Peyer's patch (tissue), 4 donors: ENCODE measurements around the gene MUC3A.
"Not testable (repeated sequence)": the region's sequence is repeated elsewhere in the genome, so short reads cannot be mapped to it uniquely, and the experiment has no call there.

Source experiments
- POLR2A ChIP-seq, 2 donors: fragments of 450-650 bp; IDR thresholded peaks; one replicate each; pipeline ENCODE4 v1.5.1; 2017; ENCODE audit warnings: antibody characterized with exemption in 2 of 2, mild to moderate bottlenecking in 2 of 2, moderate library complexity in 2 of 2
- TF ChIP-seq, protein P1 (sequence below), 6 experiments: fragments of 450-650 bp in 4 of 6; fragments of 200-600 bp in 2 of 6; sonication (generic) in 1 of 6; IDR thresholded peaks; one replicate each; pipeline ENCODE4 v1.5.1; 2017 to 2019; ENCODE audit warnings: antibody characterized with exemption in 6 of 6, mild to moderate bottlenecking in 3 of 6, moderate library complexity in 1 of 6

DNA sequence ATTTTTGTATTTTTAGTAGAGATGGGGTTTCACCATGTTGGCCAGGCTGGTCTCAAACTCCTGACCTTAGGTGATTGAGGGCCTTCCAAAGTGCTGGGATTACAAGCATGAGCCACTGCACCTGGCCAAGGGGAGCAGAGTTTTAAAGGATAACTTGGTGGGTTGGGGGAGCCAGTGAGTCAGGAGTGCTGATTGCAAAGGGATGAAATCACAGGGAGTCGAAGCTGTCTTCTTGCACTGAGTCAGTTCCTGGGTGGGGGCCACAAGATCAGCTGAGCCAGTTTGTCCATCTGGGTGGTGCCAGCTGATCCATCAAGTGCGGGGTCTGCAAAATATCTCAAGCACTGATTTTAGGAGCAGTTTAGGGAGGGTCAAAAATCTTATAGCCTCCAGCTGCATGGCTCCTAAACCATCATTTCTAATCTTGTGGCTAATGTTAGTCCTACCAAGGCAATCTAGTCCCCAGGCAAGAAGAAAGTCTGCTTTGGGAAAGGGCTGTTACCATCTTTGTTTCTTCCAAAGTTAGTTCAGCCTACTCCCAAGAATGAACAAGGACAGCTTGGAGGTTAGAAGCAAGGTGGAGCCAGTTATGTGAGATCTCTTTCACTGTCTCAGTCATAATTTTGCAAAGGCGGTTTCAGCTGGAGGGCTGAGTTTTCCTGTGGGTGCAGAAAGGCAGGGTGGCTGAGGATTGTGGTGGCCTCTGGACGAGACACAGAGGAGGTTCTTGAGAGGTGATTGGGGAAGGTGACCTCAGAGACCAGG lies 35.9 kb downstream of the MUC3A start:
- TF ChIP-seq, protein P1, sequence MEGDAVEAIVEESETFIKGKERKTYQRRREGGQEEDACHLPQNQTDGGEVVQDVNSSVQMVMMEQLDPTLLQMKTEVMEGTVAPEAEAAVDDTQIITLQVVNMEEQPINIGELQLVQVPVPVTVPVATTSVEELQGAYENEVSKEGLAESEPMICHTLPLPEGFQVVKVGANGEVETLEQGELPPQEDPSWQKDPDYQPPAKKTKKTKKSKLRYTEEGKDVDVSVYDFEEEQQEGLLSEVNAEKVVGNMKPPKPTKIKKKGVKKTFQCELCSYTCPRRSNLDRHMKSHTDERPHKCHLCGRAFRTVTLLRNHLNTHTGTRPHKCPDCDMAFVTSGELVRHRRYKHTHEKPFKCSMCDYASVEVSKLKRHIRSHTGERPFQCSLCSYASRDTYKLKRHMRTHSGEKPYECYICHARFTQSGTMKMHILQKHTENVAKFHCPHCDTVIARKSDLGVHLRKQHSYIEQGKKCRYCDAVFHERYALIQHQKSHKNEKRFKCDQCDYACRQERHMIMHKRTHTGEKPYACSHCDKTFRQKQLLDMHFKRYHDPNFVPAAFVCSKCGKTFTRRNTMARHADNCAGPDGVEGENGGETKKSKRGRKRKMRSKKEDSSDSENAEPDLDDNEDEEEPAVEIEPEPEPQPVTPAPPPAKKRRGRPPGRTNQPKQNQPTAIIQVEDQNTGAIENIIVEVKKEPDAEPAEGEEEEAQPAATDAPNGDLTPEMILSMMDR (IDR thresholded peaks at IDR 0.05), result not testable (repeated sequence)
- TF ChIP-seq POLR2A (IDR thresholded peaks at IDR 0.05), result not testable (repeated sequence)
